HepG2 (cell line): ENCODE measurements around the gene RUSC1. TPM values are rescaled to one million over a fixed set of nuclear protein-coding genes. Genes with fewer than 3 reads are reported as not detected.

Experiments used
- AGO1 ChIP-seq: fragments of 200-400 bp; formaldehyde crosslinking; IDR thresholded peaks from 2 replicates; pipeline ENCODE4 v1.6.1; 2017; ENCODE audit warnings: mild to moderate bottlenecking, low read depth, low read length, moderate library complexity; ENCODE audit not compliant: poor library complexity, severe bottlenecking
- BRD4 ChIP-seq: sonication (generic); formaldehyde crosslinking; IDR thresholded peaks from 2 replicates; pipeline ENCODE4 v1.4.0; 2020; ENCODE audit warnings: missing genetic modification reagents
- ERF ChIP-seq: IDR thresholded peaks from 2 replicates; pipeline ENCODE4 v1.6.1; 2018; ENCODE audit warnings: missing biosample characterization, missing genetic modification reagents
- ETV6 ChIP-seq: sonication (generic); formaldehyde crosslinking; conservative IDR thresholded peaks from 2 replicates; pipeline ENCODE4 v1.4.0; 2020; ENCODE audit warnings: missing genetic modification reagents
- HMG20A ChIP-seq: IDR thresholded peaks from 2 replicates; pipeline ENCODE4 v1.6.1; 2016; ENCODE audit warnings: borderline replicate concordance
- HOXA9 ChIP-seq: sonication (generic); formaldehyde crosslinking; IDR thresholded peaks from 2 replicates; pipeline ENCODE4 v1.8.1; 2022; ENCODE audit warnings: missing genetic modification reagents, mild to moderate bottlenecking, moderate library complexity, borderline replicate concordance
- KAT8 ChIP-seq: IDR thresholded peaks from 2 replicates; pipeline ENCODE4 v1.6.1; 2016; ENCODE audit warnings: missing genetic modification reagents, missing compliant biosample characterization
- POLR2G ChIP-seq: fragments of 200-400 bp; formaldehyde crosslinking; IDR thresholded peaks from 2 replicates; pipeline ENCODE4 v1.6.1; 2018; ENCODE audit warnings: mild to moderate bottlenecking, low read depth, low read length, moderate library complexity
- SIN3A ChIP-seq: IDR thresholded peaks from 2 replicates; pipeline ENCODE4 v1.6.1; 2011; ENCODE audit warnings: low read depth, mild to moderate bottlenecking, control low read depth, low read length, borderline replicate concordance
- SMARCC2 ChIP-seq: fragments of 450-650 bp; IDR thresholded peaks from 2 replicates; pipeline ENCODE4 v1.6.1; 2017; ENCODE audit warnings: antibody characterized with exemption, mild to moderate bottlenecking
- SPEN ChIP-seq: sonication (generic); formaldehyde crosslinking; IDR thresholded peaks from 2 replicates; pipeline ENCODE4 v1.5.1; 2020; ENCODE audit warnings: low read depth, mild to moderate bottlenecking, missing genetic modification reagents
- SRY ChIP-seq: sonication (generic); formaldehyde crosslinking; IDR thresholded peaks from 2 replicates; pipeline ENCODE4 v1.8.0; 2022; ENCODE audit warnings: mild to moderate bottlenecking, missing genetic modification reagents
- TBX3 ChIP-seq: fragments of 450-650 bp; IDR thresholded peaks from 2 replicates; pipeline ENCODE4 v1.6.1; 2017; ENCODE audit warnings: antibody characterized with exemption, mild to moderate bottlenecking, inconsistent platforms, borderline replicate concordance
- ZFP36L1 ChIP-seq: sonication (generic); formaldehyde crosslinking; IDR thresholded peaks from 2 replicates; pipeline ENCODE4 v1.8.0; 2022; ENCODE audit warnings: mild to moderate bottlenecking, missing genetic modification reagents, moderate library complexity
- ZNF10 ChIP-seq: sonication (generic); formaldehyde crosslinking; IDR thresholded peaks from 2 replicates; pipeline ENCODE4 v1.4.0; 2020; ENCODE audit warnings: mild to moderate bottlenecking, low read depth, missing genetic modification reagents, borderline replicate concordance
- ZNF543 ChIP-seq: sonication (generic); formaldehyde crosslinking; IDR thresholded peaks from 2 replicates; pipeline ENCODE4 v1.4.0; 2020; ENCODE audit warnings: mild to moderate bottlenecking, missing genetic modification reagents
- polyA plus RNA-seq, 8 experiments: library from polyadenylated mRNA; depleted of rRNA in 3 of 8; stranded (reverse) in 7 of 8; unstranded in 1 of 8; fragments of >200 nt; fragmentation: Illumina TruSeq in 4 of 8; extraction: Trizol in 4 of 8; gene quantifications; 2 replicates each; pipeline versions ENCODE4 v1.2.1 to v1.2.3, GENCODE V29; 2011 to 2016; ENCODE audit warnings: low read depth in 4 of 8, missing spikeins in 1 of 8, mixed read lengths in 1 of 8; ENCODE audit not compliant: insufficient read depth in 1 of 8
- total RNA-seq, 5 experiments: library from RNA; depleted of rRNA; stranded (reverse); fragments of >200 nt; fragmentation: Illumina TruSeq; extraction: Trizol; gene quantifications; 2 replicates each; pipeline ENCODE4 v1.2.3, GENCODE V29; 2016; ENCODE audit warnings: low read depth in 1 of 5
- TF ChIP-seq, protein P1 (sequence below): sonication (generic); formaldehyde crosslinking; IDR thresholded peaks from 2 replicates; pipeline ENCODE4 v1.5.0; 2020; ENCODE audit warnings: mild to moderate bottlenecking, low read depth, missing genetic modification reagents, borderline replicate concordance
- TF ChIP-seq, protein P2 (sequence below), 2 experiments: sonication (generic) in 1 of 2; formaldehyde crosslinking in 1 of 2; IDR thresholded peaks; 2 replicates each; pipeline versions ENCODE4 v1.5.1 to v1.6.1; 2011 to 2020; ENCODE audit warnings: borderline replicate concordance in 1 of 2, low read depth in 1 of 2, low read length in 1 of 2, mild to moderate bottlenecking in 1 of 2, missing genetic modification reagents in 1 of 2, moderate library complexity in 1 of 2
- TF ChIP-seq, protein P3 (sequence below): sonication (generic); formaldehyde crosslinking; IDR thresholded peaks from 2 replicates; pipeline ENCODE4 v1.8.1; 2022; ENCODE audit warnings: mild to moderate bottlenecking, missing genetic modification reagents
- TF ChIP-seq, protein P4 (sequence below): sonication (generic); formaldehyde crosslinking; IDR thresholded peaks from 2 replicates; pipeline ENCODE4 v1.4.0; 2020; ENCODE audit warnings: missing genetic modification reagents
- TF ChIP-seq, protein P5 (sequence below): sonication (generic); formaldehyde crosslinking; conservative IDR thresholded peaks from 2 replicates; pipeline ENCODE4 v1.8.1; 2023; ENCODE audit warnings: missing genetic modification reagents

The RUSC1 gene
- total and polyA plus RNA-seq, 2 of the 13 experiments (the other 11 are each of a cell fraction or from before 2014, with no cell fraction given): 18.7 to 20.4 TPM

DNA sequence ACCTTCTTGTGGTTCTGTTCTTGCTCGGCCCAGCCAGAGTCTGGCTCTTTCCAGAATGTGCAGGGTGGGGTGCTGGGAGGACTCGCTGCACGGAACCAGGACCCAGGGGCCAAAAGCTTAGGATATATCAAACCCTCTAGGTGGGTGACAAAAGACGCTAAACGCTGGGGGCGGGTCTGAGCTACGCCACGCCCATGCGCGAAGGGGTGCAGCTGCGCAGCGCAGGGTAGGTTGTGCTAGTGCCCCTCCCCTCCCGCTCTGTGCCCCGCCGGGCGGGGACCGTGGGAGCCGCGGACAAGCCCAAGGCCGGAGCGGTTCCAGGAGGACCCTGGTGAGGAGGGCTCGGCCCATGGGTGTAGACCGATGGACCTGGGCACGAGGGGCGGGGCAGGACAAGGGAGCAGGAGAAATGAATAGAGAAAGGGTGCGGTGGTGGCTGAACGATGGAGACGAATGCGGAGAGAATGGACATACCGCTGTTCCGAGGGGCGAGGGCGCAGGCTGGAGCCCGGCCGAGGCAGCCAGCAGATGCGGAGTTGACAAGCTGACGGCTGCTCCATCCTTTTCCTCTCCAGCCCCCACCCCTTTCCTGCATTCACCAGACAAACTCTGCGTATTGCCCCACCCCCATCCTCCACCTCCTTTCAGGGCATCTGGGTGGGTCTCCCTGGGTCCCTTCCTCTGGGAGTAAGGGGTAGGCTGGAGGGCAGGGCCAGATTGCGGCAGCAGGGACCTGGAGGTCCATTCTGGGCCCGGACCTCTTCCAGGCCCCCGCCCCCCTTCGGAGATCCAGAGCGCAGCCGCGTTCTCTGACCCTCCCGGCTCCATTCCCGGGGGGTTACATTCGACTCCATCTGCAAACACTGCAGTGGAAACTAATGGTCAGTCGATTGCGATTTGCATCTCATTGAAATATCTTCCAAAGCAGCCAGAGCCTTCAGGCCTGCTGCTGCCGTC, at the start of gene RUSC1 (continued):
- TF ChIP-seq, protein P1, sequence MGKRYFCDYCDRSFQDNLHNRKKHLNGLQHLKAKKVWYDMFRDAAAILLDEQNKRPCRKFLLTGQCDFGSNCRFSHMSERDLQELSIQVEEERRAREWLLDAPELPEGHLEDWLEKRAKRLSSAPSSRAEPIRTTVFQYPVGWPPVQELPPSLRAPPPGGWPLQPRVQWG: no peak
- TF ChIP-seq TBX3 (no peak), HOXA9 (CRISPR knock-in tag) (no peak), HMG20A (CRISPR knock-in tag) (no peak), ERF (no peak), ZNF10 (CRISPR knock-in tag) (no peak), SMARCC2 (no peak), KAT8 (no peak), SIN3A (peak; percentile 5; the same call in 1 of the 2 replicates), ZFP36L1 (CRISPR knock-in tag) (no peak), SRY (no peak), ETV6 (no peak), ZNF543 (CRISPR knock-in tag) (no peak), SPEN (CRISPR knock-in tag) (no peak), BRD4 (CRISPR knock-in tag) (no peak), POLR2G (peak; percentile 45), AGO1 (peak; percentile 97)
- TF ChIP-seq, protein P2, sequence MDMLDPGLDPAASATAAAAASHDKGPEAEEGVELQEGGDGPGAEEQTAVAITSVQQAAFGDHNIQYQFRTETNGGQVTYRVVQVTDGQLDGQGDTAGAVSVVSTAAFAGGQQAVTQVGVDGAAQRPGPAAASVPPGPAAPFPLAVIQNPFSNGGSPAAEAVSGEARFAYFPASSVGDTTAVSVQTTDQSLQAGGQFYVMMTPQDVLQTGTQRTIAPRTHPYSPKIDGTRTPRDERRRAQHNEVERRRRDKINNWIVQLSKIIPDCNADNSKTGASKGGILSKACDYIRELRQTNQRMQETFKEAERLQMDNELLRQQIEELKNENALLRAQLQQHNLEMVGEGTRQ (IDR thresholded peaks at IDR 0.05; ENCODE audit: low read depth, low read length): no peak
- TF ChIP-seq, protein P2 (CRISPR knock-in tag; IDR thresholded peaks at IDR 0.05; ENCODE audit: borderline replicate concordance): no peak
- TF ChIP-seq, protein P3, sequence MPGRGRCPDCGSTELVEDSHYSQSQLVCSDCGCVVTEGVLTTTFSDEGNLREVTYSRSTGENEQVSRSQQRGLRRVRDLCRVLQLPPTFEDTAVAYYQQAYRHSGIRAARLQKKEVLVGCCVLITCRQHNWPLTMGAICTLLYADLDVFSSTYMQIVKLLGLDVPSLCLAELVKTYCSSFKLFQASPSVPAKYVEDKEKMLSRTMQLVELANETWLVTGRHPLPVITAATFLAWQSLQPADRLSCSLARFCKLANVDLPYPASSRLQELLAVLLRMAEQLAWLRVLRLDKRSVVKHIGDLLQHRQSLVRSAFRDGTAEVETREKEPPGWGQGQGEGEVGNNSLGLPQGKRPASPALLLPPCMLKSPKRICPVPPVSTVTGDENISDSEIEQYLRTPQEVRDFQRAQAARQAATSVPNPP (CRISPR knock-in tag): peak; percentile 75; the same call in 1 of the 2 replicates
- TF ChIP-seq, protein P4, sequence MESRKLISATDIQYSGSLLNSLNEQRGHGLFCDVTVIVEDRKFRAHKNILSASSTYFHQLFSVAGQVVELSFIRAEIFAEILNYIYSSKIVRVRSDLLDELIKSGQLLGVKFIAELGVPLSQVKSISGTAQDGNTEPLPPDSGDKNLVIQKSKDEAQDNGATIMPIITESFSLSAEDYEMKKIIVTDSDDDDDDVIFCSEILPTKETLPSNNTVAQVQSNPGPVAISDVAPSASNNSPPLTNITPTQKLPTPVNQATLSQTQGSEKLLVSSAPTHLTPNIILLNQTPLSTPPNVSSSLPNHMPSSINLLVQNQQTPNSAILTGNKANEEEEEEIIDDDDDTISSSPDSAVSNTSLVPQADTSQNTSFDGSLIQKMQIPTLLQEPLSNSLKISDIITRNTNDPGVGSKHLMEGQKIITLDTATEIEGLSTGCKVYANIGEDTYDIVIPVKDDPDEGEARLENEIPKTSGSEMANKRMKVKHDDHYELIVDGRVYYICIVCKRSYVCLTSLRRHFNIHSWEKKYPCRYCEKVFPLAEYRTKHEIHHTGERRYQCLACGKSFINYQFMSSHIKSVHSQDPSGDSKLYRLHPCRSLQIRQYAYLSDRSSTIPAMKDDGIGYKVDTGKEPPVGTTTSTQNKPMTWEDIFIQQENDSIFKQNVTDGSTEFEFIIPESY (CRISPR knock-in tag): 0 out of 2 replicates have a peak, but pooled peaks have one; percentile 18
- TF ChIP-seq, protein P5, sequence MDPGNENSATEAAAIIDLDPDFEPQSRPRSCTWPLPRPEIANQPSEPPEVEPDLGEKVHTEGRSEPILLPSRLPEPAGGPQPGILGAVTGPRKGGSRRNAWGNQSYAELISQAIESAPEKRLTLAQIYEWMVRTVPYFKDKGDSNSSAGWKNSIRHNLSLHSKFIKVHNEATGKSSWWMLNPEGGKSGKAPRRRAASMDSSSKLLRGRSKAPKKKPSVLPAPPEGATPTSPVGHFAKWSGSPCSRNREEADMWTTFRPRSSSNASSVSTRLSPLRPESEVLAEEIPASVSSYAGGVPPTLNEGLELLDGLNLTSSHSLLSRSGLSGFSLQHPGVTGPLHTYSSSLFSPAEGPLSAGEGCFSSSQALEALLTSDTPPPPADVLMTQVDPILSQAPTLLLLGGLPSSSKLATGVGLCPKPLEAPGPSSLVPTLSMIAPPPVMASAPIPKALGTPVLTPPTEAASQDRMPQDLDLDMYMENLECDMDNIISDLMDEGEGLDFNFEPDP (CRISPR knock-in tag): 0 out of 2 replicates have a peak, but pooled peaks have one; percentile 66
